ENCODE results near the gene SENP7.
A peak's percentile ranks its signal among the peaks of the same experiment; 100 is the strongest.
"Not testable (repeated sequence)": the region's sequence is repeated elsewhere in the genome, so short reads cannot be mapped to it uniquely, and the experiment has no call there.

SENP7 gene

GRCh38 chr3:101329016-101329673 is 183.9 kb downstream of the SENP7 start:
- in situ Hi-C loops (cut with HindIII; ENCODE audit: low pct_unique_long_range_greater_than_20kb, low sequenced_read_pairs), result no loop called here
- TF ChIP-seq JUND (IDR thresholded peaks at IDR 0.05; ENCODE audit: low read depth), result no peak
- no peak for DNase-seq (ENCODE audit: low read depth in 1 of 2, low spot score in 1 of 2)

GRCh38 chr3:101325393-101326134 is 187.4 kb downstream of the SENP7 start:
- DNase-seq (ENCODE audit: low read depth in 1 of 2, low spot score in 1 of 2), result no peak
- in situ Hi-C loops (cut with HindIII; ENCODE audit: low pct_unique_long_range_greater_than_20kb, low sequenced_read_pairs), result no loop called here

GRCh38 chr3:101320475-101320874 is 192.5 kb downstream of the SENP7 start, which contains the start of gene IMPG2:
Gene IMPG2 (minus strand): TSS chr3:101320575. CDS start chr3:101320372, 203 bp downstream.
- in situ Hi-C loops (cut with HindIII; ENCODE audit: low pct_unique_long_range_greater_than_20kb, low sequenced_read_pairs), result no loop called here

More at GRCh38 chr3:101325393-101326134, 187.4 kb downstream of the SENP7 start:
- TF ChIP-seq JUND (IDR thresholded peaks at IDR 0.05; ENCODE audit: low read depth), result no peak

GRCh38 chr3:101319531-101319930 is 193.5 kb downstream of the SENP7 start:
- no peak for DNase-seq (ENCODE audit: low read depth in 1 of 2, low spot score in 1 of 2)
- in situ Hi-C loops (cut with HindIII; ENCODE audit: low pct_unique_long_range_greater_than_20kb, low sequenced_read_pairs), result no loop called here
- no peak for TF ChIP-seq JUND (IDR thresholded peaks at IDR 0.05; ENCODE audit: low read depth)

More at GRCh38 chr3:101320475-101320874, 192.5 kb downstream of the SENP7 start, which contains the start of gene IMPG2:
- DNase-seq (ENCODE audit: low read depth in 1 of 2, low spot score in 1 of 2), result no peak
- no peak for TF ChIP-seq JUND (IDR thresholded peaks at IDR 0.05; ENCODE audit: low read depth)

- TF ChIP-seq JUND (IDR thresholded peaks at IDR 0.05; ENCODE audit: low read depth), result no peak
- no peak for DNase-seq (ENCODE audit: low read depth in 1 of 2, low spot score in 1 of 2)
- in situ Hi-C loops (cut with HindIII; ENCODE audit: low pct_unique_long_range_greater_than_20kb, low sequenced_read_pairs), result no loop called here
Observed at GRCh38 chr3:101312545-101312944, 200.5 kb downstream of the SENP7 start.

GRCh38 chr3:101311676-101312075 is 201.3 kb downstream of the SENP7 start:
- TF ChIP-seq JUND (IDR thresholded peaks at IDR 0.05; ENCODE audit: low read depth), result no peak
- DNase-seq (ENCODE audit: low read depth in 1 of 2, low spot score in 1 of 2), result no peak
- in situ Hi-C loops (cut with HindIII; ENCODE audit: low pct_unique_long_range_greater_than_20kb, low sequenced_read_pairs), result no loop called here

- in situ Hi-C loops (cut with HindIII; ENCODE audit: low pct_unique_long_range_greater_than_20kb, low sequenced_read_pairs), result no loop called here
- TF ChIP-seq JUND (IDR thresholded peaks at IDR 0.05; ENCODE audit: low read depth), result no peak
- no peak for DNase-seq (ENCODE audit: low read depth in 1 of 2, low spot score in 1 of 2)
Observed at GRCh38 chr3:101310978-101311375, 202.0 kb downstream of the SENP7 start.

- in situ Hi-C loops (cut with HindIII; ENCODE audit: low pct_unique_long_range_greater_than_20kb, low sequenced_read_pairs), result not testable (repeated sequence)
- peak in 1 of 2 experiments; percentile 9 for DNase-seq (ENCODE audit: low read depth in 1 of 2, low spot score in 1 of 2)
Observed at GRCh38 chr3:101308147-101308772, 204.8 kb downstream of the SENP7 start.

GRCh38 chr3:101303836-101304235 is 209.2 kb downstream of the SENP7 start:
- no peak for DNase-seq (ENCODE audit: low read depth in 1 of 2, low spot score in 1 of 2)
- TF ChIP-seq JUND (IDR thresholded peaks at IDR 0.05; ENCODE audit: low read depth), result no peak
- in situ Hi-C loops (cut with HindIII; ENCODE audit: low pct_unique_long_range_greater_than_20kb, low sequenced_read_pairs), result no loop called here

- no peak for TF ChIP-seq JUND (IDR thresholded peaks at IDR 0.05; ENCODE audit: low read depth)
- in situ Hi-C loops (cut with HindIII; ENCODE audit: low pct_unique_long_range_greater_than_20kb, low sequenced_read_pairs), result no loop called here
- peak; percentile 20 to 37 for DNase-seq (ENCODE audit: low read depth in 1 of 2, low spot score in 1 of 2)
Observed at GRCh38 chr3:101303089-101303731, 209.8 kb downstream of the SENP7 start.

- in situ Hi-C loops (cut with HindIII; ENCODE audit: low pct_unique_long_range_greater_than_20kb, low sequenced_read_pairs), result no loop called here
- no peak for TF ChIP-seq JUND (IDR thresholded peaks at IDR 0.05; ENCODE audit: low read depth)
- no peak for DNase-seq (ENCODE audit: low read depth in 1 of 2, low spot score in 1 of 2)
Observed at GRCh38 chr3:101300073-101300472, 212.9 kb downstream of the SENP7 start.

GRCh38 chr3:101292027-101292426 is 221.0 kb downstream of the SENP7 start:
- TF ChIP-seq JUND (IDR thresholded peaks at IDR 0.05; ENCODE audit: low read depth), result no peak

More at GRCh38 chr3:101292027-101292426, 221.0 kb downstream of the SENP7 start:
- in situ Hi-C loops (cut with HindIII; ENCODE audit: low pct_unique_long_range_greater_than_20kb, low sequenced_read_pairs), result no loop called here
- no peak for DNase-seq (ENCODE audit: low read depth in 1 of 2, low spot score in 1 of 2)

All from T47D (cell line).